Uterus (tissue), 4 donors: ENCODE data around the gene CRIP1. TPM values are rescaled to one million over a fixed set of nuclear protein-coding genes. Genes with fewer than 3 reads are reported as not detected.

ENCODE experiments used
- DNase-seq, 2 donors: peaks; one replicate each; pipeline ENCODE4 v3.0.0-alpha.2; 2019 to 2020
- H3K27ac ChIP-seq, 2 donors: fragments of 200-600 bp; sonication (generic); 1 replicate in 1 of 2; 2 replicates in 1 of 2; pipeline ENCODE4 v1.5.1; 2016 to 2018
- H3K27me3 ChIP-seq, 2 donors: fragments of 200-600 bp; sonication (generic); one replicate each; pipeline ENCODE4 v1.5.1; 2018 to 2019; ENCODE audit warnings: control low read depth in 1 of 2
- H3K36me3 ChIP-seq, 2 donors: fragments of 200-600 bp; sonication (generic); one replicate each; pipeline ENCODE4 v1.5.1; 2019; ENCODE audit warnings: control low read depth in 1 of 2
- H3K4me1 ChIP-seq, 2 donors: fragments of 200-600 bp; sonication (generic); one replicate each; pipeline ENCODE4 v1.5.1; 2018 to 2019; ENCODE audit warnings: control low read depth in 1 of 2
- H3K4me3 ChIP-seq, 2 donors: fragments of 200-600 bp; sonication (generic); 1 replicate in 1 of 2; 2 replicates in 1 of 2; pipeline ENCODE4 v1.5.1; 2018 to 2019; ENCODE audit warnings: mild to moderate bottlenecking in 1 of 2
- H3K9me3 ChIP-seq, 2 donors: fragments of 200-600 bp; sonication (generic); one replicate each; pipeline ENCODE4 v1.5.1; 2019; ENCODE audit warnings: control low read depth in 1 of 2
- POLR2A ChIP-seq, 2 donors: fragments of 450-650 bp; IDR thresholded peaks; one replicate each; pipeline ENCODE4 v1.6.1; 2016; ENCODE audit warnings: antibody characterized with exemption in 2 of 2, mild to moderate bottlenecking in 1 of 2, moderate library complexity in 1 of 2
- intact Hi-C: fragments of 100-400 bp; cut with DNase I; formaldehyde crosslinking; loops from one replicate; pipeline ENCODE4 v1.15.1; 2023; ENCODE audit warnings: low total_unique reads
- total RNA-seq, 4 donors: library from RNA; depleted of rRNA in 3 of 4; stranded (reverse); fragments of >200 nt in 3 of 4; gene quantifications; one replicate each; pipeline versions ENCODE4 v1.1.0 to v1.2.4, GENCODE V29; 2014 to 2023
- TF ChIP-seq, protein P1 (sequence below), 4 experiments: fragments of 200-600 bp in 2 of 4; fragments of 450-650 bp in 2 of 4; sonication (generic) in 2 of 4; IDR thresholded peaks; one replicate each; pipeline ENCODE4 v1.5.1; 2016 to 2019; ENCODE audit warnings: antibody characterized with exemption in 4 of 4, mild to moderate bottlenecking in 2 of 4, moderate library complexity in 1 of 4
- donor health status: DM: yes; HTN: yes; CAD: no.

CRIP1 gene
- total RNA-seq, 4 donors from 2014 or later = 0.51 to 64.7 (median 34.4) TPM

DNA sequence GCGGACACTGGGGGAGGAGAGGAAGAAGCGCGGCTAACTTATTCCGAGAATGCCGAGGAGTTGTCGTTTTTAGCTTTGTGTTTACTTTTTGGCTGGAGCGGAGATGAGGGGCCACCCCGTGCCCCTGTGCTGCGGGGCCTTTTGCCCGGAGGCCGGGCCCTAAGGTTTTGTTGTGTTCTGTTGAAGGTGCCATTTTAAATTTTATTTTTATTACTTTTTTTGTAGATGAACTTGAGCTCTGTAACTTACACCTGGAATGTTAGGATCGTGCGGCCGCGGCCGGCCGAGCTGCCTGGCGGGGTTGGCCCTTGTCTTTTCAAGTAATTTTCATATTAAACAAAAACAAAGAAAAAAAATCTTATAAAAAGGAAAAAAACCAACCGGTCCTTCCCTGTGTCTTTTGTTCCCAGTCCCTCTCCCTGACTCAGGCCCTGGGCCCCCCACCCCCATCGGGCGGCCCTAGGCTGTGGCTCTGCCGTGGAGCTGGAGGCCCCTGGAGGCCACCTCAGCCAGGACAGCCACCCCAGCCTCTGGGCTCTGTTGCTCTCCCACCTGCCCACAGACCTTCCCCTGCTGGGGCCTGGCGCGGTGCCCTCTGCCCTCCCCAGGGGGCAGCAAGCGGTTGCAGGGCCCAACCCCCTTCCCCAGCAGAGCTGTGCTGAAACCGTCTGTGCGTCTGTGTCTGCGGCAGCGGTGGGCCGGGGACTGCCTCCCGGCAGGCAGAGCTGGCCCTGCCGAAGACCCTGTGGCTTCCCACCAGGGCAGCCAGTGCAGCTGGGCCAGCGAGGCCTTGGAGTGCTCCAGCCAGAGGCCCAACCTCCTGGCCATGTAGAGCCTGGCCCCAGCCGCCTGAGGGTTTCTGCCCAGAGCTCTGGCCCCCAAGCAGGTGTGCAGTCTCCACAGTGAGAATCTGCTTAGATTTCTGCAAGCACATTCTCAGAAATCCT, 16.1 kb upstream of the CRIP1 start:
- intact Hi-C loops = no loop called here
- no peaks in the 10 kb centered on the region for H3K36me3 ChIP-seq
- DNase-seq = no peak

DNA sequence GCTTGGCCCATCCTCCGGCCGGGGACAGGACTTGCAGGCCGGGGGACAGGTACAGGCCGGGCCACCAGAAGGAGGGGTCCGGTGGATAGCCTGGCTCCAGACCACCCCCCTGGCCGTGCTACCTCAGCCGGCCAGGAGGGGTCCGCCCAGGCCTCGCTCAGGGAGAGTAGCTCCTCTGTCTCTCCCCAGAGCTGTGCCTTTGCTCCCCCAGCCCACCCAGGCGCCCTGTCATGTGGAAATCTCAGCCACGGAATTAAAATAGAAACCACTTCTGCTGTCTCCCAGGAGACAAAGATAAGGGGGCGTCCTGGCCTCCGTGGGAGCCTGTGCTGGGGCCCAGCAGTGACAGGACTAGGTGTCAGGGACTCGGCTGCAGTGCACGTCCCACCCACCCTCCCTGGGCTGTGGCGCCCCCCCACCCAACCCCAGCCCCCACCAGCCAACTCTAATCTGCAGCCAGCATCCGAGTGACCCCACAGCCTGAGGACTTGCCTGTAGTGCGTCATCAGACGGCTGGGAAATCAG, 15.3 kb upstream of the CRIP1 start:
- Histone ChIP-seq H3K4me1 (peaks cover 0 to 36% of the 10 kb centered on the region in 2 donors), H3K4me3 (no peak overlapping the region), H3K27ac (peak overlapping the region in 1 of 2 donors; percentile 34), H3K9me3 (no peaks in the 10 kb centered on the region), H3K27me3 (no peaks in the 10 kb centered on the region), H3K36me3 (no peaks in the 10 kb centered on the region)
- no peak for DNase-seq
- TF ChIP-seq, protein P1, sequence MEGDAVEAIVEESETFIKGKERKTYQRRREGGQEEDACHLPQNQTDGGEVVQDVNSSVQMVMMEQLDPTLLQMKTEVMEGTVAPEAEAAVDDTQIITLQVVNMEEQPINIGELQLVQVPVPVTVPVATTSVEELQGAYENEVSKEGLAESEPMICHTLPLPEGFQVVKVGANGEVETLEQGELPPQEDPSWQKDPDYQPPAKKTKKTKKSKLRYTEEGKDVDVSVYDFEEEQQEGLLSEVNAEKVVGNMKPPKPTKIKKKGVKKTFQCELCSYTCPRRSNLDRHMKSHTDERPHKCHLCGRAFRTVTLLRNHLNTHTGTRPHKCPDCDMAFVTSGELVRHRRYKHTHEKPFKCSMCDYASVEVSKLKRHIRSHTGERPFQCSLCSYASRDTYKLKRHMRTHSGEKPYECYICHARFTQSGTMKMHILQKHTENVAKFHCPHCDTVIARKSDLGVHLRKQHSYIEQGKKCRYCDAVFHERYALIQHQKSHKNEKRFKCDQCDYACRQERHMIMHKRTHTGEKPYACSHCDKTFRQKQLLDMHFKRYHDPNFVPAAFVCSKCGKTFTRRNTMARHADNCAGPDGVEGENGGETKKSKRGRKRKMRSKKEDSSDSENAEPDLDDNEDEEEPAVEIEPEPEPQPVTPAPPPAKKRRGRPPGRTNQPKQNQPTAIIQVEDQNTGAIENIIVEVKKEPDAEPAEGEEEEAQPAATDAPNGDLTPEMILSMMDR (IDR thresholded peaks at IDR 0.05) = no peak
- TF ChIP-seq POLR2A (IDR thresholded peaks at IDR 0.05) = no peak
- intact Hi-C loops = no loop called here

More for the DNA sequence above, 16.1 kb upstream of the CRIP1 start:
- H3K27ac ChIP-seq = no peak overlapping the region
- no peak overlapping the region for H3K4me3 ChIP-seq
- TF ChIP-seq POLR2A (IDR thresholded peaks at IDR 0.05) = no peak
- TF ChIP-seq, protein P1 (IDR thresholded peaks at IDR 0.05) = no peak
- no peaks in the 10 kb centered on the region for H3K27me3 ChIP-seq
- H3K4me1 ChIP-seq = peaks cover 0 to 29% of the 10 kb centered on the region in 2 donors
- no peaks in the 10 kb centered on the region for H3K9me3 ChIP-seq

DNA sequence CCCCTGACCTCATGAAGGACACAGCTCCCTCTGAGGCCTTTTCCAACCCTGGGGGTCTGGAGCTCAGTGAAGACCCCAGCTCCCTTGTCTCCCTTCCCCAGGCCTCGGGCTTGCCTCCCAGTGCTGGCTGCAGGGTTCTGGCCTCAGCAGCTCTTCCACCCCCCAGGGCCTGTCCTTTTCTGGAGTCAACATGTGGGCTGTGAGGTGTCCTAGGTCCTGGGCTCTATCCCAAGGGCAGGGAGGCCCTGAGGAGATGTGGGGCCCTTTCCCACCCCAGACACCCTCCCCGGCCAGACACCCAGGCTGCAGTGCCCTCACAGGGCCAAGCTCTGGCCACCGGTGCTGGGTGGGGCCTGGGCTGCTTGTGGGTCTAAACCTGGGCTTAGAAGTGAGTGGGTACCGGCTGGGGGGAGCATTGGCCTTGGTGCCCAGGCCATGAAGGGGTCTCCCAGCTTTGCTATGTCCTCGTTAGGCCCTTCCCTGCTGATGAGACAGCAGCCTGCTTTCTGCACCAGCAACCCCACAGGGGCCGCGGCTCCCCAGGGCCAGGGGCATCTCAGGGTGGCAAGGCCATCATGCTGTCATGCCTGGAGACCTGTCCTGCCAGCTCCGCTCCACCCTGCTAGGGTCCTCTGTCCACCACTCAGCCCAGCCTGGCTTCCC, 14.7 kb upstream of the CRIP1 start:
- DNase-seq = no peak
- H3K4me1 ChIP-seq = peaks cover 0 to 41% of the 10 kb centered on the region in 2 donors
- intact Hi-C loops = no loop called here

DNA sequence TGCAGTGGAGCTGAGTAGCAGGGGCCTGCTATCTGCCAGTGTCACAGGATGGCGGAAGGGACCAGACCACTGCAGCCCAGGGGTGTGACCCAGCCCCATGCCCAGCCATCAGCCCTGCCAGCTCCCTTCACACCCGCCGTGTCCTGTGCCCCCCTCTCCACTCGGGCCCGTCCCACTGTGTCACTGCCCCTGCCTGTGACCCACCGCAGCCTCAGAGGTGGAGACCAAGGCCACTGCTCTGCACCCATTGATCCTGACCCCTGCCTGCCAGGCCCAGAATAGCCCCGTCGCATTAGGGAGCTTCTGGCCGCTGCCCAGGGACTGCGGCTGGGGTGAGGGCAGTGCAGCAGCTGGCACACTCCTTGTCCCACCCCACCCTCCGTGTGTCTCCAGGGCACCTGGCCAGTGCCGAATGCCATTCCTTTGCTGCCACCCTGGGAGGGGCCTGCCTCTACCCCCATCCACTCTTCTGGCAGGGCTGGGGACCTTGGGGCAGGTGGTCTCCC, 14.1 kb upstream of the CRIP1 start:
- H3K27ac ChIP-seq = peak overlapping the region in 1 of 2 donors; percentile 19
- DNase-seq = no peak
- no peaks in the 10 kb centered on the region for H3K27me3 ChIP-seq
- H3K4me1 ChIP-seq = peaks cover 0 to 41% of the 10 kb centered on the region in 2 donors
- H3K9me3 ChIP-seq = no peaks in the 10 kb centered on the region
- no peak for TF ChIP-seq POLR2A (IDR thresholded peaks at IDR 0.05)
- TF ChIP-seq, protein P1 (IDR thresholded peaks at IDR 0.05) = no peak
- intact Hi-C loops = no loop called here
- H3K36me3 ChIP-seq = no peaks in the 10 kb centered on the region
- no peak overlapping the region for H3K4me3 ChIP-seq

More for the DNA sequence above, 14.7 kb upstream of the CRIP1 start:
- no peaks in the 10 kb centered on the region for H3K27me3 ChIP-seq
- H3K36me3 ChIP-seq = no peaks in the 10 kb centered on the region
- TF ChIP-seq, protein P1 (IDR thresholded peaks at IDR 0.05) = no peak
- TF ChIP-seq POLR2A (IDR thresholded peaks at IDR 0.05) = no peak
- no peak overlapping the region for H3K4me3 ChIP-seq
- H3K9me3 ChIP-seq = no peaks in the 10 kb centered on the region
- H3K27ac ChIP-seq = peak overlapping the region; percentile 19 to 34
